Loucy (cell line): ENCODE data around the gene IGSF6.
"Not testable (repeated sequence)": the region's sequence is repeated elsewhere in the genome, so short reads cannot be mapped to it uniquely, and the experiment has no call there.

Experiments
- H2AFZ ChIP-seq: fragments of 200-600 bp; sonication (generic); 2 replicates; pipeline ENCODE4 v1.6.0; 2016; ENCODE audit warnings: antibody characterized with exemption, mild to moderate bottlenecking, low read length, moderate library complexity
- H3F3A ChIP-seq: fragments of 200-600 bp; 2 replicates; pipeline ENCODE4 v1.6.0; 2016; ENCODE audit warnings: antibody characterized with exemption, low read depth, mild to moderate bottlenecking
- H3K27me3 ChIP-seq: fragments of 200-600 bp; sonication (generic); 2 replicates; pipeline ENCODE4 v1.6.1; 2014; ENCODE audit warnings: low read length, mild to moderate bottlenecking; ENCODE audit not compliant: insufficient read depth, poor library complexity, severe bottlenecking
- H3K36me3 ChIP-seq: fragments of 200-600 bp; sonication (generic); 2 replicates; pipeline ENCODE4 v1.6.1; 2016; ENCODE audit warnings: low read length; ENCODE audit not compliant: insufficient read depth
- H3K4me1 ChIP-seq: fragments of 200-600 bp; sonication (generic); 2 replicates; pipeline ENCODE4 v1.5.1; 2014; ENCODE audit warnings: low read length, mild to moderate bottlenecking; ENCODE audit not compliant: insufficient read depth, poor library complexity, severe bottlenecking
- H3K4me2 ChIP-seq: fragments of 200-600 bp; sonication (generic); 2 replicates; pipeline ENCODE4 v1.6.0; 2014; ENCODE audit warnings: antibody characterized with exemption, low read length, low read depth, mild to moderate bottlenecking; ENCODE audit not compliant: poor library complexity, severe bottlenecking
- H3K4me3 ChIP-seq: fragments of 200-600 bp; sonication (generic); 2 replicates; pipeline ENCODE4 v1.5.1; 2014; ENCODE audit warnings: low read length, mild to moderate bottlenecking, mixed read lengths; ENCODE audit not compliant: poor library complexity, severe bottlenecking
- H3K79me2 ChIP-seq: fragments of 200-600 bp; sonication (generic); 2 replicates; pipeline ENCODE4 v1.6.1; 2014; ENCODE audit warnings: low read length; ENCODE audit not compliant: insufficient read depth
- H3K9ac ChIP-seq: fragments of 200-600 bp; sonication (generic); 2 replicates; pipeline ENCODE4 v1.6.0; 2014; ENCODE audit warnings: mild to moderate bottlenecking, low read depth, low read length, moderate library complexity; ENCODE audit not compliant: poor library complexity, severe bottlenecking
- H3K9me2 ChIP-seq: fragments of 200-600 bp; sonication (generic); replicated peaks from 2 replicates; pipeline ENCODE4 v1.6.1; 2016; ENCODE audit warnings: low read depth, low read length, mixed read lengths
- H3K9me3 ChIP-seq: fragments of 200-600 bp; sonication (generic); 2 replicates; pipeline ENCODE4 v1.6.1; 2014; ENCODE audit warnings: mild to moderate bottlenecking, antibody characterized with exemption, low read length, low read depth; ENCODE audit not compliant: insufficient read depth
- H4K20me1 ChIP-seq: fragments of 200-600 bp; sonication (generic); 2 replicates; pipeline ENCODE4 v1.6.0; 2014; ENCODE audit warnings: antibody characterized with exemption, low read length, mild to moderate bottlenecking; ENCODE audit not compliant: insufficient read depth, poor library complexity, severe bottlenecking
- EZH2phosphoT487 ChIP-seq: fragments of 200-600 bp; IDR thresholded peaks from 2 replicates; pipeline ENCODE4 v1.6.1; 2018; ENCODE audit warnings: antibody characterized with exemption, mild to moderate bottlenecking, moderate library complexity, borderline replicate concordance
- TF ChIP-seq, protein P1 (sequence below): fragments of 200-600 bp; sonication (generic); conservative IDR thresholded peaks from 2 replicates; pipeline ENCODE4 v1.5.1; 2014; ENCODE audit warnings: mild to moderate bottlenecking, antibody characterized with exemption, low read length

IGSF6 gene

DNA sequence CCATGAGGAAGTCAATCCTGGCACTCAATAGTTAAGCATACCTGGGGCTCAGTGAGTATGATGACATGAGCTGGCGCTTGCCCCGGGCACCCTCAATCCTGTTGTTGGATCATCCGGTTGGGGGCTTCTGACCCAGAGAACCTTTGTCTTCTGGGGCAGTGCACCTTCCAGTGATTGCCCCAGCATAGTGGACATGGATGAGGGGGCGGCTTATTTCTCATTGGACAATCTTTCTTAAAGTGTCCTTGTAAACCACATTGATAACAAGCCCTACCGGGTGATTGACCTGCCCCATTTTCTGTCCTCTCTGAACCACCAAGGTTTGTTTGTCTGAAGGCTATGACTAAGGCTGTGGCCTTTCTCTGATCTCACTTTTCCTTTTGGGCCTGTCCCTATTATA is 18.2 kb downstream of the IGSF6 start:
- H3K9me2 ChIP-seq = no peaks in the 10 kb centered on the region
- H2AFZ ChIP-seq = no peak overlapping the region
- peaks cover 8% of the 10 kb centered on the region for H3K4me1 ChIP-seq
- no peaks in the 10 kb centered on the region for H3K9me3 ChIP-seq
- no peak overlapping the region for H3K4me3 ChIP-seq
- no peaks in the 10 kb centered on the region for H3F3A ChIP-seq
- no peak for TF ChIP-seq EZH2phosphoT487
- TF ChIP-seq, protein P1, sequence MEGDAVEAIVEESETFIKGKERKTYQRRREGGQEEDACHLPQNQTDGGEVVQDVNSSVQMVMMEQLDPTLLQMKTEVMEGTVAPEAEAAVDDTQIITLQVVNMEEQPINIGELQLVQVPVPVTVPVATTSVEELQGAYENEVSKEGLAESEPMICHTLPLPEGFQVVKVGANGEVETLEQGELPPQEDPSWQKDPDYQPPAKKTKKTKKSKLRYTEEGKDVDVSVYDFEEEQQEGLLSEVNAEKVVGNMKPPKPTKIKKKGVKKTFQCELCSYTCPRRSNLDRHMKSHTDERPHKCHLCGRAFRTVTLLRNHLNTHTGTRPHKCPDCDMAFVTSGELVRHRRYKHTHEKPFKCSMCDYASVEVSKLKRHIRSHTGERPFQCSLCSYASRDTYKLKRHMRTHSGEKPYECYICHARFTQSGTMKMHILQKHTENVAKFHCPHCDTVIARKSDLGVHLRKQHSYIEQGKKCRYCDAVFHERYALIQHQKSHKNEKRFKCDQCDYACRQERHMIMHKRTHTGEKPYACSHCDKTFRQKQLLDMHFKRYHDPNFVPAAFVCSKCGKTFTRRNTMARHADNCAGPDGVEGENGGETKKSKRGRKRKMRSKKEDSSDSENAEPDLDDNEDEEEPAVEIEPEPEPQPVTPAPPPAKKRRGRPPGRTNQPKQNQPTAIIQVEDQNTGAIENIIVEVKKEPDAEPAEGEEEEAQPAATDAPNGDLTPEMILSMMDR = no peak
- H3K79me2 ChIP-seq = peaks cover 3% of the 10 kb centered on the region; the same call in 1 of the 2 replicates
- peaks cover 17% of the 10 kb centered on the region for H3K36me3 ChIP-seq
- no peaks in the 10 kb centered on the region for H3K27me3 ChIP-seq
- H3K9ac ChIP-seq = no peak overlapping the region
- H3K4me2 ChIP-seq = no peak overlapping the region
- peaks cover under 1% of the 10 kb centered on the region for H4K20me1 ChIP-seq

DNA sequence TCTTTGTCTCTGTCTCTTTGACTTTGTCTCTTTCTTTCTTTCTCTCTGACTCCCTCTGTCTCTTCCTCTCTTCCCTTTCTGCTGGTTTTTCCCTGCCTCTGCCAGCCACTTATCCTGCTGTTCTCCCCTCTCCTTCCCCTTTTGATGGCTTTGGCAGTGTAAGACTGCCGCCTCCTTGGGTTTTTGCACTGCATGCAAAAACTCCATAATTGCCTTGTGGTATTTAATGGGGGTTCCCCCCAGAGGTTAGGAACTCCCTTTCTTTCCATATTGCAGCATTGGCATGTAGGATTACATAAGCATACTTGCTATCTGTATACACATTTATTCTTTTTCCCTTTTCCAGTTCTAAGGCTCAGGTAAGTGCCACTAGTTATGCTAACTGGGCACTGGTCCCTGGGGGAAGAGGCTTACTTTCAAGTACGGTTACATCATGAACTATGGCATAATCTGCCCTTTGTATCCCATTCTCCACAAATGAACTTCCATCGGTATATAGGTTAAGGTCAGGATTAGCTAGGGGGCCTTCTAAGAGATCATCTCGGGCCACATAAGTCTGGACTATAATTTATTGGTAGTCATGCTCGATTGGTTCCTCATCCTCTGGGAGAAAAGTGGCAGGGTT is 20.3 kb downstream of the IGSF6 start:
- peaks cover 30% of the 10 kb centered on the region for H3K36me3 ChIP-seq
- not testable (repeated sequence) for H2AFZ ChIP-seq, H3K27me3 ChIP-seq, H4K20me1 ChIP-seq, H3K9me3 ChIP-seq, H3F3A ChIP-seq, H3K9ac ChIP-seq, H3K4me2 ChIP-seq, H3K9me2 ChIP-seq, H3K4me1 ChIP-seq, H3K4me3 ChIP-seq
- peaks cover 16% of the 10 kb centered on the region for H3K79me2 ChIP-seq

DNA sequence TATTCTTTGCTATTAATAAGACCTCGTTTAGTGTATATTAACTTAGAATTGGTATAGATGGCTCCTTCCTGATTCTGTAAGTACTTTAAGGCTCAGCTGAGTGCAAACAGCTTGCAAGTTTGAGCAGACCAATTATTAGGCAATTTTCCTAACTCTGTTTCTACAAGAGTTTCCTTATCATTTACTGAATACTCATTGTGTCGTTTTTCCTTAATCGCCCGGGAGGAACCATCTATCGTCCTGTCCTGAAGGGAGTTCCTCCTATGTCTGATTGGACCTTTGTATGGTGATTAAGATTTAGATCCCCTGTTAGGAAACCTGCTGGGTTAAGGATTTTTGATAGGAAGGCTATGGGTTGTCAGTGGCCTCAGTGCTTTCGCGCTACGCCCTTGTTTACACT is 21.0 kb downstream of the IGSF6 start:
- H3F3A ChIP-seq, H3K4me1 ChIP-seq: not testable (repeated sequence)

DNA sequence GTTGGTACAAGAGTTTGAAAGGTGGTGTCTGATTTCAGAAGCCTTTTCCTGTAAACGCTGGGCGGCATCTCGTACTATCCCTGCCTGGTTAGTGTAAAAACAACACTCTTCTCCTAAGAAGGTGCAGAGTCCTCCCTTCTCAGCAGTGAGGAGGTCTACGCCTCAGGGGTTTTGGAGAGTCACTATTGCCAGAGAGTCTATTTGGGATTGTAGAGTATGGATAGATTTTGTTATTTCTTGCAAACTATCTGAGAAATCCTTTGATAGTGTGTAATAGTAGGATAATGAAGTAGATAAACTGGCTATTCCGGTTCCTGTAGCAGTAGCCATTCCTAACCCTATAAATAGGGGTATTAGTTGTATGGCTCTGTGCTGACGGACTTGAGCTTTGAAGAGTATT is 21.5 kb downstream of the IGSF6 start:
- not testable (repeated sequence) for H2AFZ ChIP-seq, H3K9me3 ChIP-seq, H4K20me1 ChIP-seq, H3F3A ChIP-seq, H3K9ac ChIP-seq, H3K27me3 ChIP-seq, H3K9me2 ChIP-seq, H3K4me2 ChIP-seq, H3K4me3 ChIP-seq
- Histone ChIP-seq H3K79me2 (peaks cover 16% of the 10 kb centered on the region), H3K36me3 (peaks cover 30% of the 10 kb centered on the region), H3K4me1 (peaks cover 13% of the 10 kb centered on the region)

More for the DNA sequence above, 21.0 kb downstream of the IGSF6 start:
- H3K4me2 ChIP-seq, H3K4me3 ChIP-seq, H3K9me2 ChIP-seq, H2AFZ ChIP-seq, H3K9me3 ChIP-seq, H4K20me1 ChIP-seq, H3K27me3 ChIP-seq, H3K9ac ChIP-seq: not testable (repeated sequence)
- Histone ChIP-seq H3K79me2 (peaks cover 16% of the 10 kb centered on the region), H3K36me3 (peaks cover 30% of the 10 kb centered on the region)

DNA sequence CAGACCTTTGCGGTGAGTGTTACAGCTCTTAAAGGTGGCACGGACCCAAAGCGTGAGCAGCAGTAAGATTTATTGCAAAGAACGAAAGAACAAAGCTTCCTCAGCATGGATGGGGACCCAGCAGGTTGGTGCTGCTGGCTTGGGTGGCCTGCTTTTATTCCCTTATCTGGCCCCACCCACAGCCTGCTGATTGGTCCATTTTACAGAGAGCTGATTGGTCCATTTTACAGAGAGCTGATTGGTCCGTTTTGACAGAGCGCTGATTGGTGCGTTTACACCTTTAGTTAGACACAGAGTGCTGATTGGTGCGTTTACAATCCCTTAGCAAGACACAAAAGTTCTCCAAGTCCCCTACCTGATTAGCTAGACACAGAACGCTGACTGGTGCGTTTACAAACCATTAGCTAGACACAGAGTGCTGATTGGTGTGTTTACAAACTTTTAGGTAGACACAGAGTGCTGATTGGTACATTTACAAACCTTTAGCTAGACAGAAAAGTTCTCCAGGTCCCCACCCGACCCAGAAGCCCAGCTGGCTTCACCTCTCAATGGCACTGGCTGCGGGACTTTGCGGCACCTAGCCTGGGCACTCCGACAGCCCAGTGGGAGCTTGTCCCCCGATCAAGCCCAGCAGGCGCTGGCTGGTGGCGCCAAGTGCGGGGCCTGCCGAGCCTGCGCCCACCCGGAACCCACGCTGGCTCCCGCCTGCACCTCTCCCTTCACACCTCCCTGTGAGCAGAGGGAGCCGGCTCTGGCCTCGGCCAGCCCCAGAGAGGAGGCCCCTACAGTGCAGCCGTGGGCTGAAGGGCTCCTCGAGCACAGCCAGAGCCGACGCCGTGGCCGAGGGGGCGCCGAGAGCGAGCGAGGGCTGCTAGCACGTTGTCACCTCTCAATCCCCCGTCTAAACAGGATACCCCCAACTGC is 22.5 kb downstream of the IGSF6 start:
- not testable (repeated sequence) for H3K4me3 ChIP-seq, H3K27me3 ChIP-seq, H3K9me3 ChIP-seq, H3K9ac ChIP-seq, H3K4me2 ChIP-seq, H2AFZ ChIP-seq, H4K20me1 ChIP-seq, H3K9me2 ChIP-seq
- H3K79me2 ChIP-seq = peaks cover 22% of the 10 kb centered on the region
- peaks cover 13% of the 10 kb centered on the region for H3F3A ChIP-seq
- H3K4me1 ChIP-seq = peaks cover 14% of the 10 kb centered on the region
- H3K36me3 ChIP-seq = peaks cover 37% of the 10 kb centered on the region
